ENCODE measurements around the gene THAP4.

- no peak for TF ChIP-seq EZH2phosphoT487 (IDR thresholded peaks at IDR 0.05; ENCODE audit: borderline replicate concordance)
- TF ChIP-seq CTCF (IDR thresholded peaks at IDR 0.05 in 2 of 3, conservative IDR thresholded peaks at IDR 0.05 in 1 of 3; ENCODE audit: borderline replicate concordance in 1 of 3, insufficient read depth in 1 of 3, low read depth in 2 of 3, low read length in 2 of 3) = no peak
- no peak for TF ChIP-seq SP1 (IDR thresholded peaks at IDR 0.05; ENCODE audit: low read depth)
- no peak for TF ChIP-seq RAD21 (IDR thresholded peaks at IDR 0.05; ENCODE audit: low read depth)
- no peak for TF ChIP-seq POLR2A (IDR thresholded peaks at IDR 0.05; ENCODE audit: borderline replicate concordance, extremely low read depth, insufficient read depth, insufficient read length)
- TF ChIP-seq CEBPB (IDR thresholded peaks at IDR 0.05; ENCODE audit: low read depth) = no peak
- no peak for TF ChIP-seq REST (IDR thresholded peaks at IDR 0.05; ENCODE audit: low read depth)
- TF ChIP-seq POLR2AphosphoS5 (IDR thresholded peaks at IDR 0.05; ENCODE audit: low read depth, low read length) = no peak
- TF ChIP-seq SRF (IDR thresholded peaks at IDR 0.05; ENCODE audit: low read depth) = no peak
- TF ChIP-seq MAX (IDR thresholded peaks at IDR 0.05) = no peak
- TF ChIP-seq CBX3 (IDR thresholded peaks at IDR 0.05; ENCODE audit: low read depth) = no peak
- TF ChIP-seq JUND (IDR thresholded peaks at IDR 0.05) = no peak
Measured at GRCh38 chr2:241671457-241672240, 34.7 kb upstream of the THAP4 start.

Data from HCT116 (cell line).